IMR-90 (cell line): ENCODE results near the gene PARP3. TPM values are rescaled to one million over a fixed set of nuclear protein-coding genes. Genes with fewer than 3 reads are reported as not detected.

Experiments used
- ATAC-seq: fragments of 200-7000 bp; cut with Tn5 transposase; 2 replicates; pipeline ENCODE4 v1.9.1; 2020; ENCODE audit warnings: low read depth, mild to moderate bottlenecking, moderate library complexity
- BruUV-seq: library from RNA; stranded (reverse); fragments of 400-500 nt; replicated peaks from 2 replicates; lab custom pipeline; 2021; lab: Mats Ljungman, UMichigan
- CTCF ChIA-PET: fragments of 300-600 bp; formaldehyde crosslinking; extraction: SDS; loops from one replicate; lab custom pipeline; 2021; ENCODE audit warnings: antibody characterized with exemption; lab: Yijun Ruan, JAX
- POLR2A ChIA-PET: fragments of 300-600 bp; sonication (Branson Sonifier 250); formaldehyde crosslinking; loops from one replicate; lab custom pipeline; 2022; ENCODE audit warnings: antibody characterized with exemption; ENCODE audit not compliant: unreplicated experiment; lab: Charles Lee
- DNase-seq: peaks from one replicate; pipeline ENCODE4 v3.0.0; 2013
- H2AFZ ChIP-seq: replicated peaks from 2 replicates; pipeline ENCODE3; 2013; ENCODE audit warnings: low read length, mild to moderate bottlenecking; ENCODE audit not compliant: poor library complexity
- H2AK5ac ChIP-seq: 2 replicates; pipeline ENCODE4 v1.6.1; 2013; ENCODE audit warnings: low read depth, low read length, inconsistent platforms
- H2AK9ac ChIP-seq: replicated peaks from 2 replicates; pipeline ENCODE3; 2013; ENCODE audit warnings: mild to moderate bottlenecking, low read depth, low read length, moderate library complexity; ENCODE audit not compliant: poor library complexity
- H2BK120ac ChIP-seq: 2 replicates; pipeline ENCODE4 v1.6.1; 2013; ENCODE audit warnings: low read depth, low read length, inconsistent platforms
- H2BK15ac ChIP-seq: 3 replicates; pipeline ENCODE4 v1.6.1; 2013; ENCODE audit warnings: low read depth, low read length, inconsistent platforms
- H2BK20ac ChIP-seq: 2 replicates; pipeline ENCODE4 v1.6.1; 2013; ENCODE audit warnings: low read depth, mild to moderate bottlenecking, inconsistent platforms, low read length, moderate library complexity
- H2BK5ac ChIP-seq: 2 replicates; pipeline ENCODE4 v1.6.1; 2013; ENCODE audit warnings: mild to moderate bottlenecking, low read depth, low read length, inconsistent platforms; ENCODE audit not compliant: poor library complexity, severe bottlenecking
- H3K14ac ChIP-seq: replicated peaks from 2 replicates; pipeline ENCODE4 v1.6.1; 2013; ENCODE audit warnings: low read depth, low read length, inconsistent platforms
- H3K18ac ChIP-seq: 2 replicates; pipeline ENCODE4 v1.6.1; 2013; ENCODE audit warnings: low read depth, low read length, control low read depth
- H3K23ac ChIP-seq: 2 replicates; pipeline ENCODE4 v1.6.1; 2013; ENCODE audit warnings: low read depth, low read length, inconsistent platforms
- H3K27ac ChIP-seq: 2 replicates; pipeline ENCODE4 v1.5.1; 2013; ENCODE audit warnings: mild to moderate bottlenecking, control low read depth, low read length; ENCODE audit not compliant: insufficient read depth
- H3K27me3 ChIP-seq: 2 replicates; pipeline ENCODE4 v1.6.1; 2013; ENCODE audit warnings: low read length; ENCODE audit not compliant: control insufficient read depth, insufficient read depth
- H3K36me3 ChIP-seq: 2 replicates; pipeline ENCODE4 v1.6.1; 2013; ENCODE audit warnings: low read length, mixed read lengths; ENCODE audit not compliant: control insufficient read depth, insufficient read depth
- H3K4ac ChIP-seq: 2 replicates; pipeline ENCODE4 v1.6.1; 2013; ENCODE audit warnings: low read depth, low read length, inconsistent platforms
- H3K4me1 ChIP-seq: 2 replicates; pipeline ENCODE4 v1.6.1; 2013; ENCODE audit warnings: low read length, mixed read lengths; ENCODE audit not compliant: control insufficient read depth, insufficient read depth
- H3K4me2 ChIP-seq: 2 replicates; pipeline ENCODE4 v1.6.1; 2013; ENCODE audit warnings: low read depth, mild to moderate bottlenecking, control low read depth, low read length, moderate library complexity
- H3K4me3 ChIP-seq: 2 replicates; pipeline ENCODE4 v1.5.1; 2013; ENCODE audit warnings: low read depth, mild to moderate bottlenecking, control low read depth, low read length, moderate library complexity; ENCODE audit not compliant: insufficient read depth
- H3K56ac ChIP-seq: 2 replicates; pipeline ENCODE4 v1.6.1; 2013; ENCODE audit warnings: low read length, inconsistent platforms; ENCODE audit not compliant: insufficient read depth; ENCODE audit errors: extremely low read depth
- H3K79me1 ChIP-seq, 2 experiments: 2 replicates each; pipeline ENCODE4 v1.6.1; 2013; ENCODE audit warnings: low read length in 2 of 2, inconsistent platforms in 1 of 2, low read depth in 1 of 2
- H3K9ac ChIP-seq: 2 replicates; pipeline ENCODE4 v1.6.1; 2013; ENCODE audit warnings: low read depth, low read length, control low read depth
- H3K9me1 ChIP-seq: 2 replicates; pipeline ENCODE4 v1.6.1; 2013; ENCODE audit warnings: low read length, inconsistent platforms; ENCODE audit not compliant: insufficient read depth
- H3K9me3 ChIP-seq: 2 replicates; pipeline ENCODE4 v1.6.1; 2013; ENCODE audit warnings: low read length; ENCODE audit not compliant: control insufficient read depth, insufficient read depth
- H4K20me1 ChIP-seq: 2 replicates; pipeline ENCODE4 v1.6.1; 2013; ENCODE audit warnings: low read length, inconsistent platforms; ENCODE audit not compliant: insufficient read depth
- H4K5ac ChIP-seq: 2 replicates; pipeline ENCODE4 v1.6.1; 2013; ENCODE audit warnings: mild to moderate bottlenecking, low read depth, low read length, control low read depth
- H4K8ac ChIP-seq, 2 experiments: 2 replicates each; pipeline ENCODE4 v1.6.1; 2013; ENCODE audit warnings: low read depth in 2 of 2, low read length in 2 of 2, control low read depth in 1 of 2, inconsistent platforms in 1 of 2
- H4K91ac ChIP-seq: 2 replicates; pipeline ENCODE4 v1.6.1; 2013; ENCODE audit warnings: low read depth, low read length, inconsistent platforms; ENCODE audit not compliant: insufficient read depth
- BHLHE40 ChIP-seq: fragments of 150-350 bp; IDR thresholded peaks from 2 replicates; pipeline ENCODE4 v1.6.1; 2016; ENCODE audit warnings: mild to moderate bottlenecking, low read depth, low read length
- CEBPB ChIP-seq: IDR thresholded peaks from 2 replicates; pipeline ENCODE4 v1.6.1; 2012; ENCODE audit warnings: low read depth, low read length, improper control_type of control experiment
- CHD1 ChIP-seq: IDR thresholded peaks from 2 replicates; pipeline ENCODE4 v1.6.1; 2012; ENCODE audit warnings: low read depth, low read length, improper control_type of control experiment
- FOS ChIP-seq: fragments of 150-350 bp; IDR thresholded peaks from 2 replicates; pipeline ENCODE4 v1.6.1; 2016; ENCODE audit warnings: low read depth, low read length
- MAFK ChIP-seq: IDR thresholded peaks from 2 replicates; pipeline ENCODE4 v1.6.1; 2012; ENCODE audit warnings: low read depth, low read length, improper control_type of control experiment
- MXI1 ChIP-seq: IDR thresholded peaks from 2 replicates; pipeline ENCODE4 v1.6.1; 2012; ENCODE audit warnings: low read depth, mild to moderate bottlenecking, low read length, moderate library complexity, borderline replicate concordance
- NFE2L2 ChIP-seq: fragments of 150-350 bp; IDR thresholded peaks from 2 replicates; pipeline ENCODE4 v1.6.1; 2016; ENCODE audit warnings: low read depth, mild to moderate bottlenecking, low read length
- RFX5 ChIP-seq: IDR thresholded peaks from 2 replicates; pipeline ENCODE4 v1.8.0; 2012; ENCODE audit warnings: low read depth, mild to moderate bottlenecking, low read length, moderate library complexity
- WGBS, 2 experiments: methylation state at CpG; one replicate each; pipeline versions ENCODE4 v1.1.5 to v1.1.7; 2013; ENCODE audit warnings: missing lambda C conversion rate in 2 of 2; ENCODE audit not compliant: insufficient read length in 1 of 2; ENCODE audit errors: extremely low coverage in 2 of 2; 5-methylcytosine and 5-hydroxymethylcytosine counted together
- dilution Hi-C: fragments of 300-500 bp; cut with HindIII; formaldehyde crosslinking; loops from one replicate; pipeline ENCODE4 v1.14.3; 2018; ENCODE audit warnings: low sequenced_read_pairs; ENCODE audit not compliant: unreplicated experiment
- in situ Hi-C: fragments of 300-500 bp; cut with MboI; formaldehyde crosslinking; loops from 3 replicates; pipeline ENCODE4 v1.14.3; 2019; ENCODE audit warnings: low sequenced_read_pairs, inconsistent platforms, mixed read lengths
- intact Hi-C: fragments of 100-400 bp; cut with micrococcal nuclease; formaldehyde crosslinking; loops from 2 replicates; pipeline ENCODE4 v1.10.0; 2022
- polyA plus RNA-seq, 3 experiments: library from polyadenylated mRNA; depleted of rRNA; stranded (reverse); fragments of >200 nt; gene quantifications; 2 replicates each; pipeline ENCODE4 v1.2.3, GENCODE V29; 2012; ENCODE audit warnings: low replicate concordance in 1 of 3
- total RNA-seq: library from RNA; depleted of rRNA; stranded (reverse); fragments of >200 nt; gene quantifications from 2 replicates; pipeline ENCODE4 v1.2.3, GENCODE V29; 2012
- TF ChIP-seq, protein P1 (sequence below): fragments of 150-350 bp; IDR thresholded peaks from 2 replicates; pipeline ENCODE4 v1.6.1; 2017; ENCODE audit warnings: mild to moderate bottlenecking, antibody characterized with exemption, low read length, low read depth

The PARP3 gene
- total and polyA plus RNA-seq, 2 of the 4 experiments (the other 2 are of a cell fraction): 16.3 to 22.0 TPM

- TF ChIP-seq MXI1: no peak
- no peak for TF ChIP-seq MAFK
- no peak for TF ChIP-seq FOS
- TF ChIP-seq BHLHE40: no peak
- TF ChIP-seq CEBPB: no peak
- TF ChIP-seq, protein P1, sequence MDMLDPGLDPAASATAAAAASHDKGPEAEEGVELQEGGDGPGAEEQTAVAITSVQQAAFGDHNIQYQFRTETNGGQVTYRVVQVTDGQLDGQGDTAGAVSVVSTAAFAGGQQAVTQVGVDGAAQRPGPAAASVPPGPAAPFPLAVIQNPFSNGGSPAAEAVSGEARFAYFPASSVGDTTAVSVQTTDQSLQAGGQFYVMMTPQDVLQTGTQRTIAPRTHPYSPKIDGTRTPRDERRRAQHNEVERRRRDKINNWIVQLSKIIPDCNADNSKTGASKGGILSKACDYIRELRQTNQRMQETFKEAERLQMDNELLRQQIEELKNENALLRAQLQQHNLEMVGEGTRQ: no peak
- no peak for TF ChIP-seq RFX5
- TF ChIP-seq NFE2L2: no peak
- no peak for TF ChIP-seq CHD1
- POLR2A ChIA-PET: no interaction called here
- Histone ChIP-seq H4K91ac (no peak overlapping the region), H3K14ac (no peak overlapping the region), H3K4me1 (no peaks in the 10 kb centered on the region), H3K9ac (no peak overlapping the region), H2BK15ac (no peak overlapping the region), H2AFZ (no peak overlapping the region), H3K27me3 (no peaks in the 10 kb centered on the region), H2AK9ac (no peak overlapping the region), H4K20me1 (no peaks in the 10 kb centered on the region), H2BK120ac (no peak overlapping the region), H3K36me3 (peaks cover 58% of the 10 kb centered on the region), H4K5ac (no peak overlapping the region), H3K79me1 (peaks cover 2 to 4% of the 10 kb centered on the region in 2 experiments; a peak in 2 of 4 replicates), H4K8ac (no peak overlapping the region), H3K23ac (no peak overlapping the region), H3K9me3 (no peaks in the 10 kb centered on the region), H3K9me1 (no peaks in the 10 kb centered on the region), H3K56ac (no peak overlapping the region), H3K18ac (no peak overlapping the region), H3K4me3 (no peak overlapping the region), H2BK5ac (no peak overlapping the region), H2AK5ac (no peak overlapping the region), H3K4ac (no peak overlapping the region), H3K4me2 (no peak overlapping the region), H2BK20ac (no peak overlapping the region), H3K27ac (no peak overlapping the region)
- 95% methylated on average over 4 of the region's 13 CpGs; no CpG with 5 or more reads in 1 of the 2 experiments for WGBS, 2 experiments
- dilution Hi-C loops: no loop called here
- no peak for ATAC-seq
- CTCF ChIA-PET: no interaction called here
- in situ Hi-C loops: loop anchor here (25.0 kb wide), 1 partner anchor 546 kb away; the partner anchor contains the start of genes MANF and RBM15B
- no TSS peak for BruUV-seq
- DNase-seq: no peak
- intact Hi-C loops: no loop called here
These were observed 8.6 kb upstream of the PARP3 start for GRCh38 chr3:51933471-51934138.
